Right cardiac atrium (tissue), 5 donors: ENCODE results near the gene EIF1B. TPM values are rescaled to one million over a fixed set of nuclear protein-coding genes. Genes with fewer than 3 reads are reported as not detected.

Experiments
- ATAC-seq, 2 donors: fragments of 200-7000 bp; cut with Tn5 transposase; one replicate each; pipeline versions ENCODE4 v1.8.0 to v1.9.1; 2020; ENCODE audit warnings: moderate library complexity in 2 of 2, mild to moderate bottlenecking in 1 of 2
- DNase-seq, 3 donors: peaks; one replicate each; pipeline ENCODE4 v3.0.0-alpha.2; 2020
- H3K27ac ChIP-seq: one replicate; pipeline ENCODE4 v1.5.1; 2013; ENCODE audit warnings: mild to moderate bottlenecking, low read length, control low read depth, moderate library complexity
- H3K27me3 ChIP-seq: one replicate; pipeline ENCODE4 v1.6.1; 2013; ENCODE audit not compliant: control insufficient read depth, insufficient read depth
- H3K4me1 ChIP-seq: one replicate; pipeline ENCODE4 v1.6.1; 2013; ENCODE audit warnings: low read length; ENCODE audit not compliant: control insufficient read depth, insufficient read depth
- H3K4me3 ChIP-seq: one replicate; pipeline ENCODE4 v1.5.1; 2013; ENCODE audit warnings: low read length, control low read depth
- H3K9me3 ChIP-seq: one replicate; pipeline ENCODE4 v1.6.1; 2013; ENCODE audit warnings: low read length; ENCODE audit not compliant: control insufficient read depth
- WGBS: extraction: QIAGEN DNeasy Blood & Tissue Kit; methylation state at CpG from one replicate; pipeline ENCODE4 v1.1.7; 2013; 5-methylcytosine and 5-hydroxymethylcytosine counted together
- intact Hi-C, 4 donors: fragments of 100-400 bp; cut with DNase I; formaldehyde crosslinking; loops; one replicate each; pipeline versions ENCODE4 v1.11.0 to v1.14.0; 2022 to 2023
- polyA plus RNA-seq: library from polyadenylated mRNA; stranded (reverse); fragments of 200-250 nt; gene quantifications from one replicate; pipeline ENCODE4 v1.2.3, GENCODE V29; 2013
- total RNA-seq, 4 donors: library from RNA; stranded (reverse); fragmentation: NEBNext Ultra II Directional; extraction: Animal tissue kit (Norgen Biotek cat#: 25700); gene quantifications; one replicate each; pipeline ENCODE4 v1.2.1, GENCODE V29; 2021
- donor health status: healthy with polysubstance abuse.
- donor health status: DM: no; HTN: yes; CAD: no.
- donor health status: DM: no; HTN: no; CAD: no.
- donor health status: DM: no; HTN: yes; CAD: no; lungs with severe emphysema.
- donor health status: DM: yes; HTN: yes; CAD: no.

Gene EIF1B
- total and polyA plus RNA-seq, 5 donors: 186 to 367 (median 266) TPM

DNA sequence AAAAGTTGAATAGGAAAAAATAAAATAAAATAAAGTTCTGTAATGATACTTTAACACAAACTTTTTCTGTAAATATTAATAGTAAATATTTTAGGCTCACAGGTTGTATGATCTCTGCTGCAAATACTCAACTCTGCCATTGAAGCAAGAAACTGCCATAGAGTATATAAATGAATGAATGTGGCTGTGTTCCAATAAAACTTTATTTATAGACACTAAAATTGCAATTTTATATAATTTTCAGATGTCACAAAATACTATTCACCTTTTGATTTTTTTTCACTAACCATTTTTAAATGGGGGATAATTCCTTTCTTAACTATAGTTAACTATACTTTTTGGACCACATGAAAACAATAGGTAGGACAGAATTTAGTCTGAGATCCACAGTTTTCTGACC lies 16.0 kb downstream of the EIF1B start:
- ATAC-seq (no peak), DNase-seq (no peak)
- Histone ChIP-seq H3K27ac (no peak overlapping the region), H3K4me1 (no peaks in the 10 kb centered on the region), H3K27me3 (no peaks in the 10 kb centered on the region), H3K9me3 (no peaks in the 10 kb centered on the region), H3K4me3 (no peak overlapping the region)
- intact Hi-C loops: loop anchor here (10.0 kb wide), 2 partner anchors 129 to 1559 kb away; partner anchors contain the start of gene RPL14 (in 1 of the 4)

- 75% methylated on average over 5 of the region's 5 CpGs for WGBS
- ATAC-seq (no peak), DNase-seq (no peak)
- H3K27ac ChIP-seq: no peak overlapping the region
- H3K9me3 ChIP-seq: no peaks in the 10 kb centered on the region
- no peak overlapping the region for H3K4me3 ChIP-seq
- H3K4me1 ChIP-seq: no peaks in the 10 kb centered on the region
- intact Hi-C loops: loop anchor here (10.0 kb wide), 2 partner anchors 126 to 1556 kb away; partner anchors contain the start of gene RPL14 (in 1 of the 4)
- H3K27me3 ChIP-seq: no peaks in the 10 kb centered on the region
Observed at GRCh38 chr3:40328374-40328773, 18.9 kb downstream of the EIF1B start.

- intact Hi-C loops: loop anchor here (10.0 kb wide), 2 partner anchors 126 to 1556 kb away; partner anchors contain the start of gene RPL14 (in 1 of the 4)
Observed at GRCh38 chr3:40329071-40329470, 19.6 kb downstream of the EIF1B start.

DNA sequence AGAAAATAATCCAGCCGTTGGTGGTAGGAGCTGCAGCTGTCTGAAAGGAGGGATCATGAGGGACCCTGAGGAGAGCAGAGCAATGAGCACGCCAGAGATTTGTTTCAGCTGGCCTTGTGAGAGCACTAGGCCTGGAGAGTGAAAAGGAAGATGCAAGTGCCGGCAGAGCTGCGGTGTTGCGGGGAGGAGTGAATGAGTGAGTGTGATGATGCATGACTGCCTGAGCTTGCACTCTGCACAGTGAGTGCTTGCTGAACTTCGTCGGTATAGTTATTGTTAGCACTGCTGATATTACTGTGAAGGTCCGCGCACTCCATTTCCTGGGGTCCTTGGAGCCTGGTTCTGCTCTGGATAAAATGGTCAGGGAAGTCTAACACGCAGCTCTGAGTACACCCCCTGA lies 23.2 kb downstream of the EIF1B start:
- Histone ChIP-seq H3K27me3 (no peaks in the 10 kb centered on the region), H3K4me1 (no peaks in the 10 kb centered on the region), H3K9me3 (no peaks in the 10 kb centered on the region), H3K27ac (no peak overlapping the region), H3K4me3 (no peak overlapping the region)
- 89% methylated on average over 10 of the region's 10 CpGs for WGBS
- DNase-seq: no peak
- intact Hi-C loops: no loop called here
- no peak for ATAC-seq

More at GRCh38 chr3:40329071-40329470, 19.6 kb downstream of the EIF1B start:
- no peak for DNase-seq
- 84% methylated on average over 4 of the region's 4 CpGs for WGBS
- Histone ChIP-seq H3K4me3 (no peak overlapping the region), H3K4me1 (no peaks in the 10 kb centered on the region), H3K27ac (no peak overlapping the region), H3K27me3 (no peaks in the 10 kb centered on the region), H3K9me3 (no peaks in the 10 kb centered on the region)
- ATAC-seq: no peak

DNA sequence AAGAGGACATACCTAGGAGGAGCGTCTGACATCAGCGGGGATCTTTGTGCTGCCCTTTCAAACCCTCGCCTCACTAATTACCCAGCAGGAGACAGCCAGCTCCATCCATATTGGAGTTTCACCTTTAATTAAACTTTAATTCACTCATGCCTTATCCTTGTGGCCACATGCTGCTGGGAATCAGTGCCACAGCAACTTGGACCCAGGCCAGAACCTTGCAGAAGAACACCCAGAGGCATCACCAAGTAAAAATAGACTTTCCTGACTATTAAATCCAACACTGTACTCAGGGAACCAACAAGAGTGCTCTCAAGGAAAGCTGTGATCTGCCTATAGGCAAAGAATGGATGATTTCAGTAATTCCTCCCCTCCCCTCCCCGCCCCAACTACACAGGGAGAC lies 23.9 kb downstream of the EIF1B start:
- Histone ChIP-seq H3K4me3 (no peak overlapping the region), H3K27me3 (no peaks in the 10 kb centered on the region), H3K4me1 (no peaks in the 10 kb centered on the region), H3K27ac (no peak overlapping the region), H3K9me3 (no peaks in the 10 kb centered on the region)
- WGBS: 86% methylated on average over 4 of the region's 4 CpGs
- ATAC-seq (peak; percentile 59 to 68), DNase-seq (peak; percentile 28 to 69 (median 68))
- intact Hi-C loops: no loop called here

- no peak for ATAC-seq
- no peak for DNase-seq
- H3K4me1 ChIP-seq: no peaks in the 10 kb centered on the region
- no peak overlapping the region for H3K4me3 ChIP-seq
- intact Hi-C loops: no loop called here
- H3K27ac ChIP-seq: peak overlapping the region; percentile 56
- no peaks in the 10 kb centered on the region for H3K27me3 ChIP-seq
- WGBS: 80% methylated on average over 4 of the region's 4 CpGs
- H3K9me3 ChIP-seq: no peaks in the 10 kb centered on the region
Observed at GRCh38 chr3:40333852-40334251, 24.3 kb downstream of the EIF1B start.

GRCh38 chr3:40336101-40336500 lies 26.6 kb downstream of the EIF1B start:
- H3K9me3 ChIP-seq: no peaks in the 10 kb centered on the region
- H3K27me3 ChIP-seq: no peaks in the 10 kb centered on the region
- 77% methylated on average over 1 of the region's 1 CpG for WGBS
- no peak overlapping the region for H3K27ac ChIP-seq
- ATAC-seq (no peak), DNase-seq (no peak)
- intact Hi-C loops: no loop called here
- H3K4me1 ChIP-seq: no peaks in the 10 kb centered on the region
- H3K4me3 ChIP-seq: no peak overlapping the region

- no peak overlapping the region for H3K27ac ChIP-seq
- no peak for DNase-seq
- no peak for ATAC-seq
- no peaks in the 10 kb centered on the region for H3K9me3 ChIP-seq
- intact Hi-C loops: no loop called here
- no peaks in the 10 kb centered on the region for H3K27me3 ChIP-seq
- H3K4me3 ChIP-seq: no peak overlapping the region
- WGBS: 62% methylated on average over 4 of the region's 4 CpGs
- no peaks in the 10 kb centered on the region for H3K4me1 ChIP-seq
Observed at GRCh38 chr3:40336511-40337135, 27.1 kb downstream of the EIF1B start.

GRCh38 chr3:40337136-40338108 lies 27.9 kb downstream of the EIF1B start:
- no peaks in the 10 kb centered on the region for H3K27me3 ChIP-seq
- no peaks in the 10 kb centered on the region for H3K4me1 ChIP-seq
- ATAC-seq (no peak), DNase-seq (no peak)
- H3K4me3 ChIP-seq: no peak overlapping the region
- intact Hi-C loops: no loop called here
- WGBS: 72% methylated on average over 9 of the region's 9 CpGs
- H3K27ac ChIP-seq: no peak overlapping the region
- H3K9me3 ChIP-seq: no peaks in the 10 kb centered on the region

- no peak for DNase-seq
- WGBS: 53% methylated on average over 1 of the region's 1 CpG
- ATAC-seq: no peak
- Histone ChIP-seq H3K4me3 (no peak overlapping the region), H3K4me1 (no peaks in the 10 kb centered on the region), H3K27ac (no peak overlapping the region), H3K9me3 (no peaks in the 10 kb centered on the region), H3K27me3 (no peaks in the 10 kb centered on the region)
- intact Hi-C loops: no loop called here
Observed at GRCh38 chr3:40339871-40340270, 30.4 kb downstream of the EIF1B start.

DNA sequence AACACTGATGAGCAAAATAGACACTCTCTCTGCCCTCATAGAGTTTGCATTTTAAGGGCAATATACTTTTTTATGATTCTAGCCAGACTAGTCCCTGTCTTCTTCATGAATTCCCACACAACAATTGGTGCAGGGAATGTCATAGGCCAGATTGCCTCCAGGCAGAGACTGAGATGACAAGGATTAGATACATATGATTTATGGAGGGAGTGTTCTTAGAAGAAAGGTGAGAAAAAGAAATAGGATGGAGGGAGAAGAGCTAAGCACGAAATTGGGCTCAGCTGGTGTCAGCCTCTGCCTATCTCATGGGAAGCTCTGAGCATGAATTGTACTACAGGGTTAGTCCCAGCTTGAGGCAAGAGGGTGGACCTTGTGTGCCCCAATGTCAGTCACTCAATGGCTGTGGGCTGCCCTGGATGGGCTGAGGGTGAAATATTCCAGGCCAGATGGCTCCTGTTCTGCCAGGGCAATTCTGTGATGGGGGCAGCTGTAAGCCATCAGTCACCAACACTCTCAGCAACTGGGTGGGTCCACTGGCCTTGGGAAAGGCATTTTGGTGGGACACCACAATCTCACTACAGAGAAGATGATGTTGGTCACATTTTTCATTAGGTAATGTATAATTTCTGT lies 31.1 kb downstream of the EIF1B start:
- no peaks in the 10 kb centered on the region for H3K9me3 ChIP-seq
- no peak overlapping the region for H3K27ac ChIP-seq
- H3K27me3 ChIP-seq: no peaks in the 10 kb centered on the region
- ATAC-seq (no peak), DNase-seq (no peak)
- 76% methylated on average over 1 of the region's 1 CpG for WGBS
- H3K4me1 ChIP-seq: no peaks in the 10 kb centered on the region
- H3K4me3 ChIP-seq: no peak overlapping the region
- intact Hi-C loops: no loop called here
